A549 (cell line): ENCODE results near the gene SRR.

ENCODE experiments used
- CEBPB ChIP-seq, 2 experiments: fragments of >200 bp in 1 of 2; sonication (Bioruptor Twin) in 1 of 2; formaldehyde crosslinking in 1 of 2; IDR thresholded peaks; 2 replicates each; pipeline ENCODE4 v1.6.1; 2012 to 2016
- JUN ChIP-seq, 2 experiments: fragments of >200 bp; sonication (Bioruptor Twin); formaldehyde crosslinking; IDR thresholded peaks; 2 replicates in 1 of 2; 3 replicates in 1 of 2; pipeline ENCODE4 v1.6.1; 2016 to 2017
- JUNB ChIP-seq: fragments of >200 bp; sonication (Bioruptor Twin); formaldehyde crosslinking; IDR thresholded peaks from 2 replicates; pipeline ENCODE4 v1.6.1; 2016
- PHF8 ChIP-seq: fragments of 200-600 bp; sonication (generic); IDR thresholded peaks from 2 replicates; pipeline ENCODE4 v1.6.1; 2016; ENCODE audit warnings: low read depth, mild to moderate bottlenecking, antibody characterized with exemption, moderate library complexity, borderline replicate concordance
- POLR2A ChIP-seq: IDR thresholded peaks from 2 replicates; pipeline ENCODE4 v1.6.1; 2012; ENCODE audit warnings: mild to moderate bottlenecking, low read length
- RCOR1 ChIP-seq: fragments of 150-350 bp; IDR thresholded peaks from 2 replicates; pipeline ENCODE4 v1.6.1; 2014; ENCODE audit warnings: antibody characterized with exemption, low read length, low read depth
- TF ChIP-seq, protein P1 (sequence below): fragments of >200 bp; sonication (Bioruptor Twin); formaldehyde crosslinking; IDR thresholded peaks from 3 replicates; pipeline ENCODE4 v1.5.1; 2016
- TF ChIP-seq, protein P2 (sequence below): fragments of >200 bp; sonication (Bioruptor Twin); formaldehyde crosslinking; IDR thresholded peaks from 3 replicates; pipeline ENCODE4 v1.6.1; 2016

GRCh38 chr17:2312736-2313135 lies 9.0 kb downstream of the SRR start:
- TF ChIP-seq RCOR1, result no peak
- TF ChIP-seq, protein P1, sequence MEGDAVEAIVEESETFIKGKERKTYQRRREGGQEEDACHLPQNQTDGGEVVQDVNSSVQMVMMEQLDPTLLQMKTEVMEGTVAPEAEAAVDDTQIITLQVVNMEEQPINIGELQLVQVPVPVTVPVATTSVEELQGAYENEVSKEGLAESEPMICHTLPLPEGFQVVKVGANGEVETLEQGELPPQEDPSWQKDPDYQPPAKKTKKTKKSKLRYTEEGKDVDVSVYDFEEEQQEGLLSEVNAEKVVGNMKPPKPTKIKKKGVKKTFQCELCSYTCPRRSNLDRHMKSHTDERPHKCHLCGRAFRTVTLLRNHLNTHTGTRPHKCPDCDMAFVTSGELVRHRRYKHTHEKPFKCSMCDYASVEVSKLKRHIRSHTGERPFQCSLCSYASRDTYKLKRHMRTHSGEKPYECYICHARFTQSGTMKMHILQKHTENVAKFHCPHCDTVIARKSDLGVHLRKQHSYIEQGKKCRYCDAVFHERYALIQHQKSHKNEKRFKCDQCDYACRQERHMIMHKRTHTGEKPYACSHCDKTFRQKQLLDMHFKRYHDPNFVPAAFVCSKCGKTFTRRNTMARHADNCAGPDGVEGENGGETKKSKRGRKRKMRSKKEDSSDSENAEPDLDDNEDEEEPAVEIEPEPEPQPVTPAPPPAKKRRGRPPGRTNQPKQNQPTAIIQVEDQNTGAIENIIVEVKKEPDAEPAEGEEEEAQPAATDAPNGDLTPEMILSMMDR, result no peak
- TF ChIP-seq PHF8, result no peak
- no peak for TF ChIP-seq JUN (IDR thresholded peaks at IDR 0.05)
- no peak for TF ChIP-seq JUNB
- TF ChIP-seq CEBPB (IDR thresholded peaks at IDR 0.05), result no peak
- no peak for TF ChIP-seq POLR2A
- TF ChIP-seq, protein P2, sequence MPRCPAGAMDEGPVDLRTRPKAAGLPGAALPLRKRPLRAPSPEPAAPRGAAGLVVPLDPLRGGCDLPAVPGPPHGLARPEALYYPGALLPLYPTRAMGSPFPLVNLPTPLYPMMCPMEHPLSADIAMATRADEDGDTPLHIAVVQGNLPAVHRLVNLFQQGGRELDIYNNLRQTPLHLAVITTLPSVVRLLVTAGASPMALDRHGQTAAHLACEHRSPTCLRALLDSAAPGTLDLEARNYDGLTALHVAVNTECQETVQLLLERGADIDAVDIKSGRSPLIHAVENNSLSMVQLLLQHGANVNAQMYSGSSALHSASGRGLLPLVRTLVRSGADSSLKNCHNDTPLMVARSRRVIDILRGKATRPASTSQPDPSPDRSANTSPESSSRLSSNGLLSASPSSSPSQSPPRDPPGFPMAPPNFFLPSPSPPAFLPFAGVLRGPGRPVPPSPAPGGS, result no peak
